Daoy (cell line): ENCODE results near the gene ROBO2. TPM values are rescaled to one million over a fixed set of nuclear protein-coding genes. Genes with fewer than 3 reads are reported as not detected.

Experiments
- DNase-seq: peaks from one replicate; pipeline ENCODE4 v3.0.0-alpha.2; 2015; ENCODE audit warnings: low read depth
- total RNA-seq: library from RNA; depleted of rRNA; stranded (reverse); fragments of >200 nt; shearing (Covaris generic); gene quantifications from 2 replicates; pipeline ENCODE4 v1.2.3, GENCODE V29; 2014

Gene ROBO2
- total RNA-seq, 1 experiment from 2014 or later: not detected

DNA sequence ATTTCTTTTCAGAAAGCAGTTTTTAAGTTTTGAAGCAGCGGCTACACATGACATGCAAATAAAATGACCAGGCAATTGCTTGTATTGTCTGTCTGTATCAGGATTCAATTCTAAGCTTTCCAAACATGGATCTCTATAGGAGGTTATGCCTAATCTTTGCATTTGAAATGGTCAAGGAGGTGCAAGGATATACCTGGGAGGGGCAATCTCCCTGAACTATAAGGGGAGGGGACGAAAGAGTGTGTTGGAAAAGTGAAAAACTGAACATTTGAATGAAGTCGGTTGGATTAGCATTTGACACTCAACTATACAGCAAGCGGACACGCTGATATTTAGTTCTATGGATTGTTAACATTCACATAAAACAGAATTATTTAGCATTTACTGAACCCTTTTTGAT is 11.7 kb downstream of the ROBO2 start:
- no peak for DNase-seq

DNA sequence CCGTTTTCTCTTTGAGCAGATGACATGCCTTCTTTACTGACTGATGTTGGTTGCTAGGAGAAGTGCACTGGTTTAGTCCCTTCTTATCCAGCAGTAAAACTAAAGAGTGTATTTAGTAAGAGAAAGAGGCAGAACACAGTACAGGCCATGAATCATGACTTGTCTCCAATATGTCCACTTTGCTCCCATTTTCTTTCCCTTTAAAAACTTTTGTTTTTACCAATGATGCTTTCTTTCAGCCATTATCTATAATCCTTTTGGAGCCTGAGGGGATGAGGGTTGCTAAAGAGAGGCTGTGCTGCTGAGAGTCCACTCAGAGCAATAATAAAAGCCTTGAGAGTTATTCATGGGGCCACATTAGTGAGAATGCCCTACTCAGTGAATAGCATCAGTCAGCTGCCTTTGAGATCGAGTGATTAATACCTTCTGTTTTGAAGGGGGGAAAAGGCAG is 12.2 kb downstream of the ROBO2 start:
- no peak for DNase-seq

DNA sequence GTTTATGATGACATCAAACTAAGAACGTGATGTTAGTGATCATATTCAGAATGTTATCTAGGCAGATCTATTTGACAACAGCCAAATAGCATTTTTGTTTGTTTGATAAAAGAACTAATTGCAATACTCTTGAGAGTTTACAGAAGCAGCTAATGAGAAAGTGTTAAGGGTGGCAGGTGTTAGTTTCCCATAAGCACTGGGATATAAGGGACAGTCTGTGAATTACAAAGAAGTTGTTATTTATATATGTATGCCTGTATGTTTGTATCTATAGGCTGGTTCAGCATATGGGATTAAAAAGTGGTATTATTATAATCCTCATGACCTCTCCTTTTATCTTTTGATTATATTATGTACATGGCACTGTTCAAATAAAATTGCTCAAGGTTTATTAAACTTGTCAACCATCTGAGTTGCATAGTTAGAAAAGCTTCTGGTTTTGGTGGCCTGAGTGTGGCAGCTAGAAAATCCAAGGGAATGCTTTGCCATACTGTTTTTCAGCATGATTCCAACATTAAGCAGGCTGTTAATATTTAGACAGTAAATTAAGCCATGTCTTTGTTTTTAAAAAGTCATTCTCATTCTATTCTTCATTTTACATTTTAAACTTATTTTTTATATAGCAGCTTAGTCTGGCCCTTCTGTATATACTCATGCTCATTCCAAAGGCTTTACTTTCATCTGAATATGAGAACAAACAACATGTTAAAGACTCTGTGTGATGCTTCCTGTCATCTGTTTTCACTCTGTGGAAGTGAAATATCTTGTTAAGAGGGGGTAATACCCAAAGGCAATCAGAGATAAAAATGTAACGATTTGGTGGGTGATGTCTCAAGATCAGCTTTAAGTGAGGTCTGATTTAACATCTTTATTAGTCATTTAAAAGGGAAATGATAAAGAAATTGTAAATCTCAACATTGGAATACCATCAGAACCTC is 13.1 kb downstream of the ROBO2 start:
- no peak for DNase-seq

DNA sequence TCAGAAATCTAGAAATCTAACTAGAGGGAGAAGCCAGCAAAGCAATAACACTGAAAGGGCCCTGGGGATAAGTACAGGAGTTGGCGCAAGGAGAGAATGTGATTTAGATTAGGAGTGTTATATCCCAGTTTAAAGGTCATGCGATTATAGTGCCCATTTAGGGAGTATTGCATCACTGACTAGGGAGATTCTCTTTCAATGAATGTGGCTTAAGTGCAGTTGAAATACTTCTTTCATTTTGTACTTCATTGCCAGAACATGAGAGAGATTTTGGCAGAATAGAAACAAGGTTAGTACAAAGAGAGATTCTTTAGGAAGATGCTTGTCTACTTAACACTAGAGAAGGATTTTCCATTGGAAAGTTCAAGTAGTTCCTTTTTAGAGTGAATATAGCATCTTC is 13.9 kb downstream of the ROBO2 start:
- DNase-seq: no peak

DNA sequence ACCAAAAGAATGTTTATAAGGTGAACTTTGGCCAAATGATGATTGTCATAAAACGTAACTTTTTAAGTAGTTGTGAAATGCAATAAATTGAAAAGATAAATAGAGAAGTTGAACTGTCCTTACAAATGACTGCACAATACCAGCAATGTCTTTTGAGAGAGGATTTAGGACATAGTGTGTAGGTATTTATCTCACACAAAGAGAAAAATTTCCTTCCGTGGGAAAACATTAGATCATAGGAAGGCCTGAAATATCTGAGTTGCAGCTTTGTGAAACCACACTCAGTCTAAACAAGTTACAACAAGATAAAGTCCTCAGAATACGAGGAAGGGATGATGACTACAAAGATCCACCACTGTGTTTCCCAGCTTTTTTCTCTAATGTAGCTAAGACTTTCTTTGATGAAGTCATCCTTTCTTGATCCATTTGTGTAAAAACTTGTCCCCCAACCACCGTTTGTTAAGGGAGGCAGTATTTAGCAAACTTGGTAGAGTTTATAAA is 16.0 kb downstream of the ROBO2 start:
- DNase-seq: no peak

DNA sequence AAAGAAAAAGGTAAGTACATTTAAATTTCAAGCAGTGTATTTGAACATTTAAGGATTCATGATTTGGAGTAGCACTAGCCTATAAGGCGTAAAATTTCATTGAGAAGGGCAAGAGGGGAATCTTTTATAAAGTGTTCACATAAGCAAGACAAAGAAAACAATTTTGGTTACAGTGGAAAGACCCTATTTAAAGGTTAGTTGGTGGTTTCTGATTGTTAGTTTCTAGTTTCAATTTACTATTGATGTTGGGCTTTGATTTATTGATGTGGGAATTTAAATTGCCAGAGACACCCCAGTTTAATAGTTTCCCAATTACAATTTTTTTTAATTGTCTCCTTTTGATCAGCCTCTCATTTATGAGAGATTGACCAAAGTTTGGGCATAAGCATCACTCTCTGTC is 19.5 kb downstream of the ROBO2 start:
- no peak for DNase-seq

DNA sequence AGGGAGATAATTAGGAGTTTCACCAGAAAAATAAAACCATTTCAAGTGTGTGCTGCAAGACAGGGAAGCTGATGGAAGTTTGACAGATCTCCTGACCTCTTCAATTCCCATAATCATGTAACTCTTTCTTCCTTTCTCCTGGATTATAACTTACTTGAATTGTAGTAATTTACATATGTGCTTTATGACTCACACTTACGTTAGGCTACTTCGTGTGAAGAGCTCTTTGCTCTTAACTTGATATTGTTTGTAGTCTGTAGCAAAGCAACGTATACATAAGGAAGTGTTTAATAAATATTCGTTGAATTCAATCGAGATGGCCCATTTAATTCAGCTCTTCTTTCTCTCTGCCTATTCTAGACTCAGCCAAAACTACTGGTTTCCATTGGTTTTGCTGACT is 23.5 kb downstream of the ROBO2 start:
- DNase-seq: no peak

DNA sequence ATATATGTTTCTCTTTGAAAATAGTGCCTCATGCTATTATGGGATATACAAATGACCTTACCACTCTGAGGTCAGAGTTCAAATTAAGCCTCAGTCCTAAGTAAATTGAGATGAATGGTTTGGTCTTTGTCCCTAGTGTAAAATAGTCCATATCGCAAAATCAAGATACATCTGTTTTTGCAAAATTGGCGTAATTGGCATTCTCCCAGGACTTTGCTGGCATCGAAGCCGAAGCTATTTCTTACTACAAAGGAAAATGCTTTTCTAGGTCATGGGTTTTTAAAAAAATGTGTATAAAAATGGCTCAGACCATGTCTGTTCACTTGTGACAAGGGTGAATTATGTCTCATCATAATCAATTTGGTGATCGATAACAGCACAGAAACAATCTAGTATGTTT is 25.9 kb downstream of the ROBO2 start:
- DNase-seq: no peak

DNA sequence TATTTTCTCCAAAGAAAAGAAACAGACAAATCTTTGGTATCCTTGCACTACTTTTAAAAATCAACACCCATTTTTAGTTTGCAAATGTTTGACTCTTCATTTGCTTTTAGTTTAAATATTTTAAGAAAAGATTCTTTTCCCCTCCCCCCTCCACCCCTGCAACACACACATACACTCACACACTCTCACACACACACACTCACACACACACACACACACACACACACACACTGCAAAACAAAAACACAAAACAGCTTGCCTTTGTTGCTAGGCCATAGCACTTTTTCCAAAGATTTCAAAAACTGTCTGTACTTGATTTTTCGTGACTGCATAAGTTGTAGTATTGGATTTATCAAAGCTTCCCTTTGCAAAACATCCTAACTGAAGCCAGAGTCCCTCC is 26.9 kb downstream of the ROBO2 start:
- no peak for DNase-seq

DNA sequence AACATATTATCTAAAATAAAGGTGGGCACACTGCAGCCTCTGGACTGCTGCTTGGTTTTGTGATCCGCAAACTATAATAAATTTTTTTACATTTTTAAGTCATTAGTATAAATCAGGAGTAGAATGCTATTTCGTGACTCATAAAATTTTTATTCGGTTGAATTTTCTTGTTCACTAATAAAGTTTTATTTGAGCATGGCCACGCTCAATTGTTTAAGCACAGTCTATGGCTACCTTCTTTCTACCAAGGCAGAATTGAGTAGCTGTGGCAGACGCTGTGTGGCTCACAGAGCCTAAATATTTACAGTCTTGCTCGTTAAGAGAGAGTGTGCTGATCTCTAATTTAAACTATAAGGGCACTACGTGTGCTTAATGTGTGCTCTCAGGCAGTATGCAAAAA is 28.9 kb downstream of the ROBO2 start:
- DNase-seq: no peak

DNA sequence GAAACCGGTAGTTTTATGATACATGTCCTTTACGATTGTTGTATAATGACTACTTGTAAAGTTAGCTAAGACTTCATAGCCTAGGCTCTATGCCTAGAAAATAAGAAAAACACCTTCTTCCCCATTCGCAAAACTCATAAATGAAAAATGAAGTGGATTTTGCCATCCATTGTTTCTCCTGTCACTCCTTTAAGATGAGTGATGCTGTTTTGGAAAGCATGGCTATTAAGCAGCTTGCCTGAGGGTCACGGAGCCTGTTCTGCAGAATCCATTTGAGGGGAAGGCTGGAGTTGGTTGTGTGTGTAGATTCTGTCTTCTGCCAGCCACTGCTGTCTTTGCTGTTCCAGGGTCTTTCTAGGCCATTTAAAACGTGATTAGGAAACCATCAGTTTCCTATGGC is 31.5 kb downstream of the ROBO2 start:
- no peak for DNase-seq

DNA sequence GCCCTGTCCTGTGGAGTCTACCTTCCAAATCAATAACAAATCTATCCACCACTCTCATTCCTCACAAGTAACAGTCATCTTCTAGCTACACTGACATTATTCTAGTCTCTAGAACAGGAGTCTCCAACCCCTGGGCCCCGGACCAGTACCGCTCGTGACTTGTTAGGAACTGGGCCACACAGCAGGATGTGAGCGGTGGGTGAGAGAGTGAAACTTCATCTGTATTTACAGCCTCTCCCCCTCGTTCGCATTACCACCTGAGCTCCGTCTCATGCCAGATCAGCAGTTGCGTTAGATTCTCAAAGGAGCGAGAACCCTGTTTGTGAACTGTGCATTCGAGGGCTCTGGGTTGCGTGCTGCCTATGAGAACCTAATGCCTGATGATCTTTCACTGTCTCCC is 31.9 kb downstream of the ROBO2 start:
- no peak for DNase-seq

DNA sequence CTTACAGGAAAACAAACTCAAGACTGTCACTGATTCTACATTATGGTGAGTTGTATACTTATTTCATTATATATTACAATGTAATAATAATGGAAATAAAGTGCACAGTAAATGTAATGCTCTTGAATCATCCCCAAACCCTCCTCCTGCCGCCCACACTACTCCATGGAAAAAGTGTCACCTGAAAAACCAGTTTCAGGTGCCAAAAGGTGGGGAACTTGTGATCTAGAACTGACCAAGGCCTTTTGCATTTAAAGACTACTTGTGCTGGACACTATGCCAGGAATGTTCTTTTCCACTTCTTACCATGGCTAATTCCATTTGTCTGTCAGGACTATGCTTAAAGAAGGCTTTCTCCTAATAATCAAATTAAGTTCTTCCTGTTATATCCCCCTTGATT is 32.3 kb downstream of the ROBO2 start:
- DNase-seq: no peak

DNA sequence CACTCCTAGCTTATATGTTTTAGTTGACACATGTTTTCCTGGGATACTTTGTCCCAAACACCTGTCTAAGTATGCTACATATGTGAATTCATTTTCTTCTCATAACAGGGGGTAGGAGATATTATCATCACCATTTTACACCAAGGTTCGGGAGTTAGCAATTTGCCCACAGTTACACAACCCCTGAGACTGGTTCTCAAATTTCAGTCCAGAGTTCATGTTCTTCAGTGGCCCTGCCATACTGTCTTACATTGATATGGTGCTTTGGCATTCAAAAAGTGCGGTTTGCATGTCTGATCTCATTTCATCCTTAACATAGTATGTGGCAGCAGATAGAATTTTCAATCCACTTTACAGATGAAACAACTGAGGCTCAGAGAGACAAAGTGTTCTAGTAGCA is 38.4 kb downstream of the ROBO2 start:
- no peak for DNase-seq

DNA sequence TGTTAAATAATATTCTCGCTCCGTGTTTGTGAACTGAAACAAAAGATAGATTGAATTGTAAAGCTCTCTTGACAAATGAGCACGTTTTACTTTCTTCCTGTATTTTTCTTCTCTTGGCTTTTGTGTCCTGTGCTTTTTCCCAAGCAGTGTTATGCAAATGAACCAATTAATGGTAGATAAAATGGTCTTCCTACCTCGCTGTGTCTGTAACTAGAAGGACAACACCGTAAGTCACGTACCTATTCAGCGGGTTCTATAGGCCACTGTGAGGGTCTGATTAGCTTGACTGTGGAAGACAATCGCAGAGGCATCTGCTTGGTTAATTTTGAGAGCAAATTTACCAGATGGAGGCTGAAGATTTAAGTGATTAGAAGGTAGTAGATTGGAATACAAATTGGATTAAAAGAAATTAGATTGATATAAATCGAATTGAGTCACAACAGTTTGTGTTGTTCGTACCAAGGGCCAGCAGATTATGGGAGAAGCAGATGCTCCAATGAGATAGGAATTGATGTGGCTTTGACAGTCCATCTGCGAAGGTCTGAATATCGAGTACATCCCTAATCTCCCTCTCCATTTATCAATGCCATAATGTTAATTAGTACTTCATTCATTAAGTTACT is 40.2 kb downstream of the ROBO2 start:
- no peak for DNase-seq

DNA sequence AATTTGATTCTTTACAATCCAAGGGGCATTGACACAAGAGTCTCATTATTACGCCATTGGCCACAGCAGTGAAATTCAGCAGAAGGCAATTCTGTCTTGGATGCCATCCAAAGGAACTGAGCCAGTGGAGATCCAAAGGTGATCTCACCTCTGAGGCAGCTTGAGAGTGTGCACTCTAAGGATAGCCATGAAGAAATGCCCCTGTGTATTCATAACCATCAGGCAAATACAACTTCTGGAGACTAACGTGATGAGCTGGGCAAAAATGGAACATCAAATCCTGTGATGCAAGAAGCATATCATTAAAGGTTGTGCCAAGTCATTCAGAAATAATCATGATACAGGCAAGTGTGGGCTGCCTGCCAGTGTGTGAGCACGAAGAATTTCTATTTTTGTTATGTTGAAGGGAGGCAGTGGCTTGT is 41.4 kb downstream of the ROBO2 start:
- peak; percentile 33 for DNase-seq

DNA sequence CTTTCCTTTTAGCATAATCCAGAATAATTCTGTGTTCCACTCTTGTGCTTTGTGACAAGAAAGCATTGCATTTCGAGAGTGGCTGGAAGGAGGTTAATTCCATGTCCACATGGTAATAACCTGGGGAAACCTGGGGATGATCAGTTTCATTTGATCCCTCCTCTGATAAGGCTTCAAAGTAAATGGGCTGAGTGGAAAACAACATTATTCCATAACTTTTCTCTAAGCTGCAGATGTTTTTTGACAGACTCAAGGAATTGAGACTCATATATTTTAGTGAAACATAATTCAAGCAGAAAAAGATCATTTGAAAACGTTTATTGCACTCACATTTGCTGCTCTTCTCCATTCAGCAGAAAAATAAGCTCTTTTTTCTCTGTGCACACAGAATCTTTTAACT is 44.6 kb downstream of the ROBO2 start:
- DNase-seq: no peak

DNA sequence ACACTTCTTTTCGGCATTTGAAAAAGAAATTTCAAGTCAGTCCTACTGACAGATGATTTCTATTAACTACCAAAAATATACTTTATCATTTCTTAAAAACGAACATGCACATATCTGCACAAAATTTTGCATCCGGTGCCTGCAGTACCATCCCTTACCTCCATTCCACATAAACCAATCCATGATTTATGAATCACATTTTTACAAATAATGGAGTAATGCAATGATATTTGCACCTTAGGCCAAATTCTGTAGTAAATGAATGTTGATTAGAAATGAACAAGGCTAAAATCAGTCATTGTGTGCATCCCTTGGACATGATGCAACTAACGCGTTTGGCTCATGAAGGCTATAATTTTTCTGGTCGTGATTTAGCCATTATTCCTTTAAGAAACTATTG is 46.5 kb downstream of the ROBO2 start:
- no peak for DNase-seq

DNA sequence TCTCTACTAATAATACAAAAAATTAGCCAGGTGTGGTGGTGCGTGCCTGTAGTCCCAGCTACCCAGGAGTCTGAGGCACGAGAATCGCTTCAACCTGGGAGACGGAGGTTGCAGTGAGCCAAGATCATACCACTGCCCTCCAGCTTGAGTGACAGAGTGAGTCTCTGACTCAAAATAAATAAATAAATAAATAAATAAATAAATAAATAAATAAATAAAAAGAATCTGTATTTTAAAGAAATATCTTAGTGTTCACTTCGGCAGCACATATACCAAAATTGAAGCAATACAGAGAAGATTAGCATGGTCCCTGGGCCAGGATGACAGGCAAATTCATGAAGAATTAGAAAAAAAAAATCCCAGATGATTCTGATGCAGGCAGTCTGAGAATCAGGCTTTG is 51.9 kb downstream of the ROBO2 start:
- no peak for DNase-seq

DNA sequence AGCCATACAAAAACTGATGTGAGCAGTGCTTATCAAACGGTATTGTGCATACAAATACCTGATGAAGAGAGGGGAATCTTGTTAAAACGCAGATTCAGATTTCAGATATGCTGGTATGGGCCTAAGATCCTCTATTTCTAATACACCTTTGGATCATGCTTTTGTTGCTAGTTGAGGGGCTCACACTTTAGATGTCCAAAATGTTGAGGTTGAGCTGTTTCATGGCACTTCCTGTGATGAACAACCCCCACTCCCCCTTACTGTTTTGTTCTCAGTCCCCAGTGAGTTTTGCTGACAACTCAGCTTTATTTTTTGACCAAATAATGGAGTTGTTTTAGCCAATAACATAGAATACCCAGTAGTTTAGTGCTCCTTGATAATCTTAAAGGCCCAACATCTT is 53.2 kb downstream of the ROBO2 start:
- no peak for DNase-seq

DNA sequence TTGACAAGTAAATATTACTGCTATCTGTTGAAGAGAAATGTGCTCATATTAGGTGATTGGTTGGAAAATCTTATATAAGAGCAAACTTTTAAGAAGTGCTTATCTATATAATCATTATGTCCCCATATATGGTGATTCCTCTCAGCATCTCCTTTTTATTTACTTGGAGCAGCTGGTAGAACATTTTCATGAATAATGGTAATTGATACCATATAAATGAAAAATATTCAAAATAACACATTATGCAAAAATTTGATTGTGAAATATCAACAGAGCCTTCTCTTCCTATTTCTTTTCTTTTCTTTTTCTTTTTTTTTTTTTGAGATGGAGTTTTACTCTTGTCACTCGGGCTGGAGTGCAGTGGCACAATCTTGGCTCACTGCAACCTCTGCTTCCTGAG is 56.2 kb downstream of the ROBO2 start:
- DNase-seq: no peak

DNA sequence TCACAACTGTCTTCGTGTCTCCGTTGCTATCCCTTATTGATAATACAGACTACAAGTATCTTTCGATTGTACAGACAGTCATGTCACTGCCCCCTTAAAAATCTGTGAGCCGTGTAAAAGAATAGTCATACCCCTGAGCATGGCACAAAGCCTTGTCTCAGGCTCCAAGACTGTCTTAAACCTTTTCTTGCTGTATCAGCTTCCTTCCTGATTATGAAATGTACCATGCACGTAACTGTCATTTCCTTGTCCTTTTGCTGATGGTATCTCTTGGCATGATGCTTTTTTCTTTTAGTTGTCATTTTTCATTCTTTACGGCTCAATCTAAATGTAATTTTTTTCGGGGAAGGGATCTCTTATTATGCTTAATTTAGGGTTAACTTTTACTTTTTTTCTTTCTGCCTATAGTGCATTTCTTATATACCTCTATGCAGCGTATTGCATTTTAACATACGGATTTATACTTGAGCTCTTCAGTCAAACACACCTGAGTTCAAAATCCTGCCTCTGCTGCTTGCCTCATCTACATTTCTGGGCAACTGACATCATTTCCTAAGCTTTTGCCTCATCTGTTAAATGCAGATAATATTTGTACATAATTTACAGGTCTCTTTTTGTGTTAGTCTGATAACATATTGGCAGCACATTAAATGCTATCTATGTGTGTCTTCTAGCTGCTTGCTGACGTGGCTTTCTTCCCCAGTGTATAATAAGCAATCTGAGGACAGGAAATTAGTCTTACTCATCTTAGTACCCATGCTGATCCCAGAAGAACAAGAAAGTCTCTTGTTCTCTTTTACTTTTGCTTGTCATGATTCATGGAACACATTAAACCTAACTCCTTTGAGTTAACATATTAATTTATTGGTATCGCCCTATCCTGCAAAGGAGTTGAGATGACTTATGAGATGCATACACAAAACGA is 57.3 kb downstream of the ROBO2 start:
- DNase-seq: peak; percentile 4
